ENCODE data around the gene ANTXR2. TPM values are rescaled to one million over a fixed set of nuclear protein-coding genes. Genes with fewer than 3 reads are reported as not detected.

Gene ANTXR2
- polyA plus RNA-seq, 3 donors from 2014 or later: 8.1 to 13.8 (median 10.0) TPM

DNA sequence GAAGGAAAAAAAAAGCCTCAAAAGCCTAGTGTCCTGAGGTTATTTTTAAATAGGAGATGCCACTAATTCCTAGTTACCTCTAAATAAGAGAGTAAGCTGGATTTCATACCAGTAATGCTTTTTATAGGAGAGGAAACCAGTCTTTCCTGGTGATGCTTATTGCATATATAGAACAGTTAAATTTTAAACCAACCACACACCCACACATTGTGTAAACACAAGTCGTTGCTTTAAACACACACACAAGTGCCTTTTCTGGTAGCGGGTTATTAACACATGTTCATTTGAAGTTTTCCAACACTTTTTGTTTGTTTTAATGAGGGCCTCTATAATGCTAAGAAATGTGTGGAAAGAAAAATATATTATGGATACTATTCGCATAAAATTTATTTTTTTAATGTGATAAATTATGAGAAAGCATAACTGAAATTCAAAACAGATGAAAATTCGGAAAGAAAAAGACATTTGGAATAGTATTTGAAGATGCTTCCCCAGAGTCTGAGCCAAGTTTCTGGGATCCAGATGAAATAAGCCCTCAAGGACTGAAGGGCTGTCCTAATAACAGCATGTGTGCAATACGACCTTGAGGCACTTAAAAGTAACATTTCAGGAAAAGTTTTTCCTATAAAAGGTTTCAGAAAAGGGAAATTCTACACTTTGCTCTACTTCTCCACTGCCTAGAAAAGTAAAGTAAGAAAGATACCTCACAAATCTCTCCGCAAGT lies 2.0 kb downstream of the ANTXR2 start:
- no peaks in the 10 kb centered on the region for H3K9me3 Mint-ChIP-seq
- peaks cover 1 to 15% (median 2%) of the 10 kb centered on the region in 3 donors for H3K27me3 Mint-ChIP-seq (ENCODE audit: low read depth in 3 of 3)
- no peak for DNase-seq
- H3K27ac Mint-ChIP-seq: peak overlapping the region; percentile 39 to 90 (median 83)
- H3K4me1 Mint-ChIP-seq: peaks cover 29 to 32% of the 10 kb centered on the region in 2 donors
- H3K36me3 Mint-ChIP-seq: peaks cover 0 to 6% (median 6%) of the 10 kb centered on the region in 3 donors
- peak overlapping the region; percentile 88 to 97 (median 90) for H3K4me3 Mint-ChIP-seq

DNA sequence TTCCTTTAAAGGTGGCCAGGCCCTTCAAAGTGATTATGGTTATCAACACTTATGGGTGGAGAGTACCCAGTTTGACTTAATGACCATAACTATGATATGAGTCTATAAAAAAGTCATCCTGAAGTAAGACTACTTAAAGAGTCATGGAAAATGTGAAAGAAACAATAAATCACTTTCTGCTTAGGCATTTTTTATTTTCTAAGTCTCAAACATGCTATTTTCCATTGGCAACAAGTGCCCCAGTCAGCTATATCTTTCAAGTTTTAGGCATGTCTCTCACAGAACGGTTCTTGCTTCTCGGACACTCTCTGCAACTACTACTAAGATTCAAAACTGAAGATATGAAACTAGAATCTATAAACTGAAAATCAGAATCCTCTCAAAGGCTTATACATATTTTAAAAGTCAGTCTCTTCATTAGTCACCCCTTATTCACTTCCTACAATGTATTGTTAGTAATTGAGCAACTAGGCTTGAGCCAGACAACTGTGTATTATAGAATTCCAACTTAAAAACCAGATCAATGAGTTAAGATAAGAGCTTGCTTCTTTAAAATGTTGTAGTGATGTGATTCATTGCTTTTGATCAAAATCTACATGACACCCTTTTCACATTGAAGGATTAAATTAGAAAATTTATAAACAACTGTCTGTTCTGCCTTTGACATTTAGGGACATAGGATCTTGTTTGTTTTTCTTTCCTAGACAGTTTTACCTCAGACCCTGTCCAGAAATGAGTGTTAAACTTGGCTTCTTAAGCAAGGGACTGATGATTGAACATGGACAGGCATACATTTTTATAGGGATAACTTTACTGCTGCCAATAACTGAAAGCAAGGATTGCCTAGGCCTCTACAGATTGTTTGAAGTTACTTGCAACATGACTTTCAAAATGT lies 2.9 kb downstream of the ANTXR2 start:
- Mint-ChIP-seq H3K36me3 (peaks cover 0 to 6% (median 6%) of the 10 kb centered on the region in 3 donors), H3K4me3 (peak overlapping the region in 2 of 5 donors; percentile 22 to 36), H3K27ac (peak overlapping the region in 3 of 6 donors; percentile 7 to 53 (median 19)), H3K27me3 (ENCODE audit: low read depth in 3 of 3) (peaks cover 1 to 15% (median 2%) of the 10 kb centered on the region in 3 donors), H3K4me1 (peaks cover 29 to 32% of the 10 kb centered on the region in 2 donors), H3K9me3 (no peaks in the 10 kb centered on the region)
- DNase-seq: no peak

DNA sequence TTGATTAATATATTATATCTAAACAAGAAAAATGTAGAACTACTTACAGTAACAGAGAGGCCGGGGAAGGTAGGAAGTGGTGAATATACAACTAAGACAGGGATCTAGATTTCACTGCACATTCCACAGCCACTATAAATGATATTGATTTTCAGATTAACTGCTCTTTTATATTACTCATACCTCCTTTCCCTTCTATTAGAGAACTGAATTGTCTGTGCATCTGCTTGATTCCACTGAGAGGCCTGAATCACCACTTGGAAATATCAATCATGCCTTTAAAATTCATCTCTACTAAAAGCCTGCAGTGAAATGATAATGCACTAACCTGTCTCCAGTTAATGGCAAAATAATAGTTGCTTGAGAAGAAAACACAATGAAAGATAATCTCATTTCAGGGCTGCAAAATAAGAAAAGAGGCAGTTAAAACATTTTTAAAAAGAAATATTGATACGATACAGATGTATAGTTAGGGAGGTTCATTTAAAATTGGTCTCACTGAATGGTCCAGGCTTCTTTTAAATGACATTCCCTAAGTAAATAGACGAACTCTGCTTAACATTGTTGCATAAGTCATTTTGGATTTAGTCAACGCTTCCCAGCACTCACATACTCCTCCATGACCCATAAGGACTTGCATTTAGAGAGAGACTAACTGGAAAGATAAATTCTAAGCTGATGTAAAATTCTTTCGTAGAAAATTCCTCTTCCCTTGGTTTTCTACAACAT lies 3.8 kb downstream of the ANTXR2 start:
- H3K36me3 Mint-ChIP-seq: peaks cover 0 to 6% (median 6%) of the 10 kb centered on the region in 3 donors
- peak overlapping the region in 3 of 6 donors; percentile 8 to 68 (median 54) for H3K27ac Mint-ChIP-seq
- peaks cover 27 to 32% of the 10 kb centered on the region in 2 donors for H3K4me1 Mint-ChIP-seq
- no peak for DNase-seq
- peaks cover 1 to 13% (median 2%) of the 10 kb centered on the region in 3 donors for H3K27me3 Mint-ChIP-seq (ENCODE audit: low read depth in 3 of 3)
- no peaks in the 10 kb centered on the region for H3K9me3 Mint-ChIP-seq
- no peak overlapping the region for H3K4me3 Mint-ChIP-seq

DNA sequence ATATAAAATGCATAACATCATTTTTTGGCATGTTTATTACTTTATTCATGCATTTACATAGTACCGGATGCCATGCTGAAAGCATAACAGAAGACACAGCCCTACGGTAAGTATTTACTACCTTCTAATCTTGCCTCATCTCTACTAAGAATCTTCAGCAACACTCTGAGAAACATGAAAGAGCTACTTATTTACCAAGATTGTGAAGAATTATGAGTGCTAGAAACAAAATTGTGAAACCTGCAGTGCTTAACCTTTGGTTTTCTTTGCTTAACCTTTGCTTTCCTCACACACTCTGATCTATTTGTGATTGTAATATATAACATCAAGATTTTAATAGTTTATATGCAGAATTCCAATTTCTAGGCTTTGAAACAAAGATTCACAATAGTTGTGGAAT lies 7.4 kb downstream of the ANTXR2 start:
- Mint-ChIP-seq H3K36me3 (peaks cover 0 to 6% (median 6%) of the 10 kb centered on the region in 3 donors), H3K9me3 (no peaks in the 10 kb centered on the region), H3K4me3 (no peak overlapping the region), H3K4me1 (peaks cover 0 to under 1% of the 10 kb centered on the region in 2 donors), H3K27me3 (ENCODE audit: low read depth in 3 of 3) (peaks cover 0 to 2% (median 0%) of the 10 kb centered on the region in 3 donors), H3K27ac (no peak overlapping the region)
- DNase-seq: no peak

DNA sequence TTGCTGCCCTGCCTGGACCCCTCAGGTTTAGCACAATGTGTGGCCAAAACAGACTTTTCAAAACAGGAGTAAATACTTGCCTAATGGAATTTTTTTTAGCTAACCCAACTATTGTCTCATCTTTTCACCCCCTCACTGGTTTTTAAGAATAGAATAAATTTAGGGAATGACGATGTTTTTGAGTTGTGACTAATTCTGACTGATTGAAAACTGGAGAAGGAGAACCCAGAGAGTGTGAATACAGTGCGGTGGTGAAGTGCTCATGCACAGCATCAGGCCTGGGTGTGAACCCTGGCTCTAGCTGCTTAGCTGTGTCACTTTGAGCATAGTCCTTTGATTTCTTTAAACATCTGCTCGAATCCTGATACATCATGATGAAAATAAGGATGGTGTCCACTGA lies 10.5 kb downstream of the ANTXR2 start:
- H3K27ac Mint-ChIP-seq: peak overlapping the region in 2 of 6 donors; percentile 19 to 85
- H3K36me3 Mint-ChIP-seq: peaks cover 0 to 5% (median 5%) of the 10 kb centered on the region in 3 donors
- peaks cover 0 to 2% (median 0%) of the 10 kb centered on the region in 3 donors for H3K27me3 Mint-ChIP-seq (ENCODE audit: low read depth in 3 of 3)
- no peak overlapping the region for H3K4me3 Mint-ChIP-seq
- peaks cover 11 to 14% of the 10 kb centered on the region in 2 donors for H3K4me1 Mint-ChIP-seq
- peaks cover 0 to 1% (median 0%) of the 10 kb centered on the region in 6 donors for H3K9me3 Mint-ChIP-seq
- DNase-seq: no peak

DNA sequence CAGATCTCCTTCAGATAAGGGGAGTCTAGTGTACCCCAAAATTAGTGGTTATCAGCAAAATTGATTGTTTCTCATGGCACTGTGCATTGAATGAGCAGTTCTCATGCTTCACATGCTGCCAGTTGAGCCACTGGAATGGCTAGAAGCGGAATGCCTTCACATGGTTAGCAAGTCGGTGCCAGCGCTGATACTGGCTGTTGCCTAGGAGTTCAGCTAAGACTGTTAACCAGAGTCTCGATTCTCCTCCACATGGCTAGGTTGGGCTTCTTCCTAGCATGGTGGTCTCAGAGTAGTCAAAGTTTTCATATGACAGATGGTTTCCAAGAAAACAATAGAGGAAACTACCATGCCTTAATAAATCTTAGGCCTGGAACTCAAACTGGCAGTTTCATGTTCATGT lies 12.2 kb downstream of the ANTXR2 start:
- Mint-ChIP-seq H3K36me3 (no peaks in the 10 kb centered on the region), H3K4me1 (peaks cover 11 to 17% of the 10 kb centered on the region in 2 donors), H3K27me3 (ENCODE audit: low read depth in 3 of 3) (no peaks in the 10 kb centered on the region), H3K4me3 (no peak overlapping the region), H3K9me3 (peaks cover 0 to 1% (median 0%) of the 10 kb centered on the region in 6 donors), H3K27ac (peak overlapping the region in 2 of 6 donors; percentile 30 to 41)
- no peak for DNase-seq

DNA sequence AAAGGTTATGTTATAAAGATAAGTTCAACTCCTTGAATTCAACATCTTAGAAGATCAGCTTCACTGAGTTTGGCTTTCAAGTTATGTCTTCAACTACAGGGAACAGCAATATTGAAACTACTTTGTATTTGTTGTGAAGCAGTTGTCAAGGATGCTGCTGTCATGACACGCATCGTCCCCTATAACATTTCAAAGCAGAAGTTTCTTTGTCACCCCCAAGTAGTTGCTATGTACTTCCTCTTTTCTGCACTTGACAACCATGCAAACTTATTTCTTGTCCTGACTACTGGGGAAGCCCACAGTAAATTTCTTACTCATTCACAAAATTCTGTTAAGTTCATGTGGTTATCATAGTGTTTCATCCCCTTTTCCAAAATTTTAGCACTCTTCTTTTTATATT lies 14.3 kb downstream of the ANTXR2 start:
- Mint-ChIP-seq H3K9me3 (peaks cover 0 to 1% (median 0%) of the 10 kb centered on the region in 6 donors), H3K4me1 (peaks cover 11 to 23% of the 10 kb centered on the region in 2 donors), H3K36me3 (peaks cover 0 to 6% (median 0%) of the 10 kb centered on the region in 3 donors), H3K27me3 (ENCODE audit: low read depth in 3 of 3) (no peaks in the 10 kb centered on the region), H3K4me3 (peak overlapping the region; percentile 72 to 86 (median 75)), H3K27ac (peak overlapping the region; percentile 87 to 99 (median 96))
- peak; percentile 69 to 79 (median 77) for DNase-seq

DNA sequence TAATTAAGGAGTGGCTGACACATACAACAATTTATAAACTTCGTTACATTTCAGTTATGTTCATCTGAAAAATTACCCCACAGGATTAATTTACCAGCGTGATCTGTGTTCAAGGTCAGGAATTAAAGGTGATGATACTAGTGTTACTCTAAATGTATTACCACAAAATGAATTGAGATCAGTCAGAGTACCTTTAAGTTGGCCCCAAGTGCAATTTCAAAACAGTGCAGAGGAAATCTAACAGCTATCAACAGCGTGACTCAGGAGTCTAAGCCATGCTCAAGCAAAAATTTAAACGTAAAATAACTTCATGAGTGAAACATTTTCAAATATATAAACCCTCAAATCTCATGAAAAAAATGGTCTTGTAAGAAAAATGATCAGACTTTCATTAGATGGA lies 18.7 kb downstream of the ANTXR2 start:
- no peak overlapping the region for H3K4me3 Mint-ChIP-seq

DNA sequence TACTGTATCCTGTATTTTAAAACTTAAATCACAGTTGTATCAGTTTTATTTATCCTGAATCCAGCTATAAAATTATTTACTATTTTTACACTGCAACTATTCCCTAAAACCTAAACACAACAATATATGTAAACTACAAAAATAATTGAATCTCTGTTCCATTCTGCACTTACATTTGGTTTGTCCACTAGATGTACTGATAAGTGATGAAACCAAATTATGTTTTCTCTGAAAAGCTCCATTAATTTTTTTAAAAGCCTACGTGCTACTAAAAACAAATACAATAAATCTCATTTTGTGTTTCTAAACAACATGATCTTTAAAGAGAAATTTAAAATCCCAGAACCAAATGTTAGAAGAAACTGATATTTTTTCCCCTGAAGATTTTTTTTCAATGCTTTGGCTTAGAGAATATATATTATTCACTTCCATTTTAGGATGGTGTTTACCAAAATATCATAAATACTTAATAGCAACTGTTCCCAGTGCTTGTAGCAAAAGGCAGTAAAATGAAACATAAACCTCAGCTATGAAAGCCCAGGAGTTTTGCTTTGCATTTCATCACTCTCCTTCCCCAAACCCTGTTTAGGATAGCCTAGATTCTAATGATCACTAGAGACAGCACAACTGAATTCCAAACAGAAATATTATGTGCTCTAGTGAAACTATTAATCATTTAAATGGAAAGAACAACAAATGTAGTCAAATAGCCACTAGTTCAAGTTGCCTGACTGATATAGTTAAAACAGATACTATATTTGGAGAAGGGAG lies 19.7 kb downstream of the ANTXR2 start:
- peaks cover 0 to 2% (median 0%) of the 10 kb centered on the region in 3 donors for H3K27me3 Mint-ChIP-seq (ENCODE audit: low read depth in 3 of 3)
- no peaks in the 10 kb centered on the region for H3K9me3 Mint-ChIP-seq
- DNase-seq: no peak
- H3K36me3 Mint-ChIP-seq: peaks cover 8 to 21% (median 12%) of the 10 kb centered on the region in 3 donors
- H3K27ac Mint-ChIP-seq: no peak overlapping the region
- no peak overlapping the region for H3K4me3 Mint-ChIP-seq
- H3K4me1 Mint-ChIP-seq: peaks cover 4 to 13% of the 10 kb centered on the region in 2 donors

More for the DNA sequence above, 18.7 kb downstream of the ANTXR2 start:
- Mint-ChIP-seq H3K27me3 (ENCODE audit: low read depth in 3 of 3) (no peaks in the 10 kb centered on the region), H3K4me1 (peaks cover 10 to 23% of the 10 kb centered on the region in 2 donors), H3K36me3 (peaks cover 5 to 21% (median 12%) of the 10 kb centered on the region in 3 donors), H3K9me3 (no peaks in the 10 kb centered on the region), H3K27ac (peak overlapping the region in 1 of 6 donors; percentile 34)
- no peak for DNase-seq

DNA sequence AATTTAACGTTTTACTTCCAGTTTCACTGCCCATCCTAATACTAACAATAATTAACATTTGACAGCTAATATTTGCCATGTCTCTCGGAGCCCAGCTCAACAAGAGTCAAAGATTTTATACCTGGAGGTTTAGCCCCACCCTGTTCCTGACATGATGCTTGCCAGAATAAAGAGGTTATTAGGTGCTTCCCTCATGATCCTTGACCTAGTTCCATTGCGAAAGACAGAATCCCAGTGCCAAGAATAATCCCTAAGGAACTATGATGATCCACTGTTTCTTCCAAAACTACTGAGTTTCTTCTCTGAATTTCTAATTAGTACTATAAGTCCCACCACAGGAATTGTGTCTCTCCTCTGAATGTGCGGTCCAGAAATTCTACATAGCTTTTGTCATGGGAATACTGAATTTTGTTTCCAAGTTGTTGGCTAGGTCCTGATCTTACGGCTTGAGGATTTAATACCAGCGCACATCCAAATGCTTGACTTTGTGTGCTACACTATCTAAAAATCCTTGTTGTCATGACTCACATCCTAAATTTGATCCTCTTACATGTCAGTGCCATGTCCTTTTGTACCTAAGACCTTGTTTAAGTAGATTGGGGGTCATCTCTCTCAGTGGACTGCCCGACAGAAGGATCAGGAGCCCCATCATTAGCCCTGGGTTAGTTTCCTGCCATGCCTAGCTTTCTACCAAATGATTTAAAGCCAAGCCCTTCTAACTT lies 23.1 kb downstream of the ANTXR2 start:
- H3K9me3 Mint-ChIP-seq: no peaks in the 10 kb centered on the region
- no peak overlapping the region for H3K27ac Mint-ChIP-seq
- peaks cover 12 to 25% (median 14%) of the 10 kb centered on the region in 3 donors for H3K36me3 Mint-ChIP-seq
- H3K4me3 Mint-ChIP-seq: no peak overlapping the region
- peaks cover 0 to 4% of the 10 kb centered on the region in 2 donors for H3K4me1 Mint-ChIP-seq
- H3K27me3 Mint-ChIP-seq (ENCODE audit: low read depth in 3 of 3): peaks cover 0 to 2% (median 0%) of the 10 kb centered on the region in 3 donors
- DNase-seq: no peak

DNA sequence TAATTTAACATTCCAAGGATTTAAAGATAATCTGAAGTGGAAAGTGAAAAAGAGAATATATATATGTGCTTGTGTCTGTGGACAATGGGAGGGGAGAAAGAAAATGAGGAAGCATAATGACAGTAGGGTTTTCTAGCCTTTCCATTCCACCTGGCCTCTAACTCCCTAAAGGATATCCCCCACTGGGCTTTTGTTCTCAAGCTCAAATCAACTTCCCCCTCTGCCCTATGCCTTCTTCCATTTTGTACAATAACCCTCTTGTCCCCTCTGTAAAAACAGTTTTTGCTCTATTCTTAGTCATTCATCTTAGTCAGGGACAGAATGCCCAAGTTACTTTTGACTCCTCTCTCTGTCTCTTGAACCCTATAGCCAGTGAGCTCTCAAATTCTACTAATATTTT lies 23.6 kb downstream of the ANTXR2 start:
- no peak for DNase-seq
- Mint-ChIP-seq H3K4me3 (no peak overlapping the region), H3K4me1 (peaks cover 0 to 4% of the 10 kb centered on the region in 2 donors), H3K36me3 (peaks cover 12 to 24% (median 14%) of the 10 kb centered on the region in 3 donors), H3K27me3 (ENCODE audit: low read depth in 3 of 3) (peaks cover 0 to 2% (median 0%) of the 10 kb centered on the region in 3 donors), H3K9me3 (no peaks in the 10 kb centered on the region), H3K27ac (no peak overlapping the region)

DNA sequence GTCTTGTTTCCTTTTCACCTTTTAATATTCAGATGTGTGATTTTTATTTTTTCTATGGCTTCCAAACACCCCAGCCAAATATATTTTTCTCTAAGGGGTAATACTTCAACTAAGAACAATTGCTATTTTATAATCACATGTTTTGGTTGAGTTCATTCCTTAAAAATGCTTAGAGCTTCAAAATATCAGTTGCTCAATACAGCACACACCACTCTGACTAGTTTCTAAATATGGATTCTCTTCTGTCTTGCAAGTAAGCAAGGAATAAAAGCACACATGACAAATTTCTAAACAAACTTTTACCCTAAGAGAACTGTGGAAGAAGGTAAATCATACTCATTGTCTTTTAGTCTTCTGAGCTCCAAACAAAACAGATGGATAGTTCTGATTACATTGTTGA lies 27.2 kb downstream of the ANTXR2 start:
- Mint-ChIP-seq H3K9me3 (no peaks in the 10 kb centered on the region), H3K4me1 (no peaks in the 10 kb centered on the region), H3K4me3 (no peak overlapping the region), H3K27ac (no peak overlapping the region), H3K36me3 (peaks cover 6 to 12% (median 10%) of the 10 kb centered on the region in 3 donors), H3K27me3 (ENCODE audit: low read depth in 3 of 3) (peaks cover 0 to 2% (median 0%) of the 10 kb centered on the region in 3 donors)
- DNase-seq: no peak

Data from immature natural killer cell (primary cell).